NB4 (cell line): Measurements from ENCODE around the gene SLC16A1.

Experiments used
- CTCF ChIP-seq: IDR thresholded peaks from one replicate; pipeline ENCODE4 v1.5.1; 2012; ENCODE audit warnings: low read depth, low read length
- MAX ChIP-seq: IDR thresholded peaks from 2 replicates; pipeline ENCODE4 v1.6.1; 2011; ENCODE audit warnings: low read depth, low read length
- POLR2A ChIP-seq: IDR thresholded peaks from 2 replicates; pipeline ENCODE4 v1.6.1; 2011; ENCODE audit warnings: mild to moderate bottlenecking; ENCODE audit not compliant: insufficient read length; ENCODE audit errors: extremely low read depth

DNA sequence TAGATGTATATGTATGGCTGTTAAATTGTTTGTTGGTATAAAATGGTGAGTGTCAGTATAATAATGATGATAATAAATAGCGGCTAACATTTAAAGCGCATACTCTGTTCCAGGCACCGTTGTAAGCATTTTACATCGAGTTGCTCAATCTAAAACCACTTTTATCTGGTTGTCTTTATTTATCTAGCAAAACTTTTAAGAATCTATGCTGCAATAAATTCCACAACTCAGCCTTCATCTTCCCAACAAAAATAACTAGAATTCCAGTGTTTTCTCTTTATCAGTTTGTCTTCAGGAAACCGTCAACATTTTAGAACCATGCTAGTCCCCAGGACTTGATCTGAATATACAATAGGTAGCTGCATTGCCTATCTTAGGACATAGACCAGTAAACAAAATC lies 19.3 kb upstream of the SLC16A1 start:
- TF ChIP-seq MAX (no peak), CTCF (no peak), POLR2A (no peak)
